HepG2 (cell line): ENCODE results near the gene MCRIP2. TPM values are rescaled to one million over a fixed set of nuclear protein-coding genes. Genes with fewer than 3 reads are reported as not detected.
A peak's percentile ranks its signal among the peaks of the same experiment; 100 is the strongest.

Experiments
- CENPT ChIP-seq: sonication (generic); formaldehyde crosslinking; IDR thresholded peaks from 2 replicates; pipeline ENCODE4 v1.8.0; 2022; ENCODE audit warnings: low read depth, mild to moderate bottlenecking, moderate library complexity, missing genetic modification reagents
- FOXC1 ChIP-seq: sonication (generic); formaldehyde crosslinking; IDR thresholded peaks from 2 replicates; pipeline ENCODE4 v1.8.0; 2022; ENCODE audit warnings: mild to moderate bottlenecking, missing genetic modification reagents, borderline replicate concordance
- FOXK1 ChIP-seq: sonication (generic); formaldehyde crosslinking; IDR thresholded peaks from 2 replicates; pipeline ENCODE4 v1.4.0; 2020; ENCODE audit warnings: low read depth, missing genetic modification reagents, borderline replicate concordance
- FOXM1 ChIP-seq: sonication (generic); formaldehyde crosslinking; IDR thresholded peaks from 2 replicates; pipeline ENCODE4 v1.5.0; 2020; ENCODE audit warnings: missing genetic modification reagents
- IRF2 ChIP-seq: IDR thresholded peaks from 2 replicates; pipeline ENCODE4 v1.6.1; 2018; ENCODE audit warnings: missing genetic modification reagents, missing compliant biosample characterization
- MIER2 ChIP-seq: IDR thresholded peaks from 2 replicates; pipeline ENCODE4 v1.6.1; 2016; ENCODE audit warnings: missing biosample characterization, missing genetic modification reagents
- NFE2L1 ChIP-seq: sonication (generic); formaldehyde crosslinking; IDR thresholded peaks from 2 replicates; pipeline ENCODE4 v1.4.0; 2020; ENCODE audit warnings: missing genetic modification reagents, mild to moderate bottlenecking, borderline replicate concordance
- PHF20 ChIP-seq: sonication (generic); formaldehyde crosslinking; IDR thresholded peaks from 2 replicates; pipeline ENCODE4 v1.5.0; 2020; ENCODE audit warnings: mild to moderate bottlenecking, missing genetic modification reagents
- POLR2A ChIP-seq, 2 experiments: IDR thresholded peaks; 2 replicates each; pipeline ENCODE4 v1.6.1; 2011; ENCODE audit warnings: low read depth in 2 of 2, low read length in 2 of 2, mild to moderate bottlenecking in 1 of 2, moderate library complexity in 1 of 2; ENCODE audit not compliant: insufficient read depth in 1 of 2
- TBX2 ChIP-seq: sonication (generic); formaldehyde crosslinking; IDR thresholded peaks from 2 replicates; pipeline ENCODE4 v1.5.0; 2020; ENCODE audit warnings: missing genetic modification reagents, mild to moderate bottlenecking, borderline replicate concordance
- THAP9 ChIP-seq: sonication (generic); formaldehyde crosslinking; IDR thresholded peaks from 2 replicates; pipeline ENCODE4; 2020; ENCODE audit warnings: missing genetic modification reagents, mild to moderate bottlenecking, borderline replicate concordance
- YEATS2 ChIP-seq: sonication (generic); formaldehyde crosslinking; IDR thresholded peaks from 2 replicates; pipeline ENCODE4 v1.4.0; 2020; ENCODE audit warnings: missing genetic modification reagents, borderline replicate concordance
- ZBTB25 ChIP-seq: IDR thresholded peaks from 2 replicates; pipeline ENCODE4 v1.6.1; 2018; ENCODE audit warnings: missing genetic modification reagents
- ZBTB4 ChIP-seq: sonication (generic); formaldehyde crosslinking; IDR thresholded peaks from 2 replicates; pipeline ENCODE4 v1.4.0; 2020; ENCODE audit warnings: missing genetic modification reagents, mild to moderate bottlenecking, borderline replicate concordance
- ZFP36L1 ChIP-seq: sonication (generic); formaldehyde crosslinking; IDR thresholded peaks from 2 replicates; pipeline ENCODE4 v1.8.0; 2022; ENCODE audit warnings: mild to moderate bottlenecking, missing genetic modification reagents, moderate library complexity
- ZFX ChIP-seq: sonication (generic); formaldehyde crosslinking; IDR thresholded peaks from 2 replicates; pipeline ENCODE4 v1.4.0; 2020; ENCODE audit warnings: mild to moderate bottlenecking, low read depth, missing genetic modification reagents, moderate library complexity
- ZNF225 ChIP-seq: sonication (generic); formaldehyde crosslinking; IDR thresholded peaks from 2 replicates; pipeline ENCODE4 v1.4.0; 2020; ENCODE audit warnings: mild to moderate bottlenecking, missing genetic modification reagents
- ZNF567 ChIP-seq: sonication (generic); formaldehyde crosslinking; IDR thresholded peaks from 2 replicates; pipeline ENCODE4 v1.8.1; 2023; ENCODE audit warnings: mild to moderate bottlenecking, missing genetic modification reagents, borderline replicate concordance
- ZNF570 ChIP-seq: sonication (generic); formaldehyde crosslinking; IDR thresholded peaks from 2 replicates; pipeline ENCODE4 v1.4.0; 2020; ENCODE audit warnings: mild to moderate bottlenecking, missing genetic modification reagents, borderline replicate concordance
- ZNF776 ChIP-seq: sonication (generic); formaldehyde crosslinking; IDR thresholded peaks from 2 replicates; pipeline ENCODE4 v1.4.0; 2020; ENCODE audit warnings: mild to moderate bottlenecking, missing genetic modification reagents
- ZNF839 ChIP-seq: sonication (generic); formaldehyde crosslinking; IDR thresholded peaks from 2 replicates; pipeline ENCODE4 v1.4.0; 2020; ENCODE audit warnings: missing genetic modification reagents, mild to moderate bottlenecking, borderline replicate concordance
- ZSCAN21 ChIP-seq: sonication (generic); formaldehyde crosslinking; IDR thresholded peaks from 2 replicates; pipeline ENCODE4 v1.8.0; 2022; ENCODE audit warnings: mild to moderate bottlenecking, missing genetic modification reagents, moderate library complexity, borderline replicate concordance
- polyA plus RNA-seq, 8 experiments: library from polyadenylated mRNA; depleted of rRNA in 3 of 8; stranded (reverse) in 7 of 8; unstranded in 1 of 8; fragments of >200 nt; fragmentation: Illumina TruSeq in 4 of 8; extraction: Trizol in 4 of 8; gene quantifications; 2 replicates each; pipeline versions ENCODE4 v1.2.1 to v1.2.3, GENCODE V29; 2011 to 2016; ENCODE audit warnings: low read depth in 4 of 8, missing spikeins in 1 of 8, mixed read lengths in 1 of 8; ENCODE audit not compliant: insufficient read depth in 1 of 8
- total RNA-seq, 5 experiments: library from RNA; depleted of rRNA; stranded (reverse); fragments of >200 nt; fragmentation: Illumina TruSeq; extraction: Trizol; gene quantifications; 2 replicates each; pipeline ENCODE4 v1.2.3, GENCODE V29; 2016; ENCODE audit warnings: low read depth in 1 of 5

MCRIP2 gene
- total and polyA plus RNA-seq, 2 of the 13 experiments (the other 11 are each of a cell fraction or from before 2014, with no cell fraction given), result 39.6 to 76.7 TPM

- TF ChIP-seq THAP9 (peak; percentile 73; the same call in 1 of the 2 replicates), ZFP36L1 (CRISPR knock-in tag) (peak; percentile 76; the same call in 1 of the 2 replicates), ZNF839 (CRISPR knock-in tag) (0 out of 2 replicates have a peak, but pooled peaks have one; percentile 80), ZBTB4 (CRISPR knock-in tag) (peak; percentile 64; the same call in 1 of the 2 replicates), YEATS2 (CRISPR knock-in tag) (peak; percentile 79), ZNF567 (CRISPR knock-in tag) (0 out of 2 replicates have a peak, but pooled peaks have one; percentile 18), PHF20 (CRISPR knock-in tag) (0 out of 2 replicates have a peak, but pooled peaks have one; percentile 26), IRF2 (CRISPR knock-in tag) (peak; percentile 66; the same call in 1 of the 2 replicates), ZFX (CRISPR knock-in tag) (peak; percentile 79), TBX2 (peak; percentile 81), ZSCAN21 (CRISPR knock-in tag) (peak; percentile 90), CENPT (CRISPR knock-in tag) (peak; percentile 92; the same call in 1 of the 2 replicates), FOXK1 (CRISPR knock-in tag) (0 out of 2 replicates have a peak, but pooled peaks have one; percentile 18), ZBTB25 (CRISPR knock-in tag) (0 out of 2 replicates have a peak, but pooled peaks have one; percentile 24), ZNF225 (CRISPR knock-in tag) (peak; percentile 60; the same call in 1 of the 2 replicates), ZNF570 (CRISPR knock-in tag) (no peak), FOXM1 (CRISPR knock-in tag) (0 out of 2 replicates have a peak, but pooled peaks have one; percentile 28), NFE2L1 (CRISPR knock-in tag) (no peak), MIER2 (0 out of 2 replicates have a peak, but pooled peaks have one; percentile 49), ZNF776 (CRISPR knock-in tag) (peak; percentile 86; the same call in 1 of the 2 replicates), POLR2A (IDR thresholded peaks at IDR 0.05; ENCODE audit: insufficient read depth in 1 of 2, low read depth in 2 of 2, low read length in 2 of 2) (0 out of 4 replicates have a peak, but pooled peaks of 1 of the 2 experiments have one; percentile 49), FOXC1 (CRISPR knock-in tag) (peak; percentile 82; the same call in 1 of the 2 replicates)
These were observed 53.9 kb downstream of the MCRIP2 start (continued) for GRCh38 chr16:695355-696089.
